GM21619 (cell line): Measurements from ENCODE around the gene UPF2.

Source experiments
- ATAC-seq: cut with Tn5 transposase; IDR thresholded peaks from one replicate; pipeline ENCODE4 v1.9.1; 2021; ENCODE audit not compliant: unreplicated experiment

The UPF2 gene

GRCh38 chr10:11870461-11870780, 172.2 kb downstream of the UPF2 start:
- ATAC-seq = no peak
